Stimulated activated CD4-positive, alpha-beta T cell treated with anti-CD3 and anti-CD28 coated beads, Interleukin-12 subunit alpha, Interleukin-12 subunit beta, amount 100 ng/mL, for 48 hours (primary cell): Measurements from ENCODE around the gene CLCNKB.
"Not testable (repeated sequence)": the region's sequence is repeated elsewhere in the genome, so short reads cannot be mapped to it uniquely, and the experiment has no call there.

Experiments used
- DNase-seq, 3 donors: peaks; one replicate each; pipeline ENCODE4 v3.0.0-alpha.2; 2020; ENCODE audit warnings: low read depth in 2 of 3, low spot score in 1 of 3

Gene CLCNKB

DNA sequence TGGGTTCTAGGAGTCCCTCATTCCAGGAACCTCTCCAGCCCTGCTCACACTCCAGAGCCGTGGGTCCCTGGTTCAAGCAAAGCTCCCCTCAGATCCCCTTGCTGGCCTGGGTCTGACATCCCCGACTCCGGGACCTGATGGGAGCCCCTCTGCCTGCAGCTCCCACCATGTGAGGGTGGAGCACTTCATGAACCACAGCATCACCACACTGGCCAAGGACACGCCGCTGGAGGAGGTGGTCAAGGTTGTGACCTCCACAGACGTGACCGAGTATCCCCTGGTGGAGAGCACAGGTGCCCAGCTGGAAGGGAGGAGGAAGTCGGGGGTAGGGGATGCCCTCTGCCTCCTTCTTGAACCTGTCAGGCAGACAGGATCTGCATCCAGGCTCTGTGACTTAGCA lies 12.0 kb upstream of the CLCNKB start:
- no peak for DNase-seq

DNA sequence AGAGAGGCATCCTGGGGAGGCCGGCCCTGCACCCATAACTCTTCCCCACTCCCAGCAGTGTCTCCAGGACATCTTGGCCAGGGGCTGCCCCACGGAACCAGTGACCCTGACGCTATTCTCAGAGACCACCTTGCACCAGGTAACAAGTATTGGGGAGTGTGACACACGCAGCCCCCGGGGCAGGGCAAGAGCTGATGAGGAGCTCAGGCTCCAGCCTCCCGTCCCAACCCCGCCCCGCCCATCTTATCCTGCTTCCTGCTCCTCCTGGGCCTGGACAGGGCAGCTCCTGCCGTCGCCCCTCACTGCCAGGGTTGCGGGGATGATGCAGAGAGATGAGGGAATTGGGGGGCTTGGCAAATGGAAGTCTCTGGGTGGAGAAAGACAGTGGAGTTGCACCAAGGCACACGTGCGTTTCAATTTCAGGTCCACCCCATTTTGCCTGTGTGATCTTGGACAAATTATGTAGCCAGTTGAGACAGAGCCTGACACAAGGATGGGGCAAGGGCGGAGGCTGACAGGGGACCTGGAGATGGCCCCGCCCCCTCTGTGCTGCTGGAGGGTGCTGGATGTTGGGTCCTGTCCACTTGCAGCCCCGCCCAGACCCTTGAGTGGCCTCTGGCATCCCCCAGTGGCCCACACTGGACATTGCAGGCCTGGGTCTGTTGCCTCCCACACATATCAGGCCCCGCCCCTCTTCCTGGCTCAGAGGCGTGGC lies 11.0 kb upstream of the CLCNKB start:
- DNase-seq: peak; percentile 46 to 62 (median 61)

DNA sequence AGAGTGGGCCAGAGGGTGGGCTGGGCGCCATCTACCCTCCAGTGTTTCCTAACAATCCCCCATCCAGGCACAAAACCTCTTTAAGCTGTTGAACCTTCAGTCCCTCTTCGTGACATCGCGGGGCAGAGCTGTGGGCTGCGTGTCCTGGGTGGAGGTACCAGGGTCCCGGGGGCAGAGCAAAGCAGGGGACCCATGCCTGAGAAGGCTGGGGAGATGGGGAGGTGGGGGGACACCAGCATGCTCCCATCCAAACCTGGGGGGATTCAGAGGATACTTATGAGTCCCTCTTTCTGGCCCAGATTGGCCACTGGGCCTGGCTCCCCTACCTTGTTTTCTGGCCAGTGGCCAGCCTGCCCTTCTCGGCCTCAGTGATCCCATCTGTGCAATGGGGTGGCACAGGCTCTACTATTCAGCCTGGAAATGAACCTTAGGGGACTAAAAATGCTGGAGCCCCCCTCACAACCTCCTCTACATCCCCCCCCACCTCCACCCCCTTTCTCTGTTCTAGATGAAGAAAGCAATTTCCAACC lies 10.4 kb upstream of the CLCNKB start:
- not testable (repeated sequence) for DNase-seq

DNA sequence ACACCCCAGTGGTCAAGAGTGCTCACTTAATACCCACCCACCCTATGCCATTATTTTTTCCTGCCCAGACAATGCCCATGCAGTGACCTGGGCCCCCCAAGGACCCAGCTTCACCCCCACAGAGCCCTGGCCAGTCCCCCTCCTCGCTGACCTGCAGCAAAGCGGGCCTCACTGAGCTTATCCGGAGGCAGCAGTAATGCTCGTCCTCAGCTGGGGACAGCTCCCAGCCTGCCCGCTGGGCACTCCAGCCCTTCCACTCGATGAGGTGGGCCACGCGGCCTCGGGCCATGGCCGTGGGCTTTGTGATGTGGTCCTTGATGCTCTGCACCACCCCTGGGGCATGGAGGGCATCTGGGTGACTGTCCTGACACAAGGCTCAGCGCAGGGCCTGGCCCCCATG lies 7.1 kb upstream of the CLCNKB start:
- DNase-seq: not testable (repeated sequence)

GRCh38 chr1:16038620-16038912 lies 5.0 kb upstream of the CLCNKB start:
- no peak for DNase-seq

DNA sequence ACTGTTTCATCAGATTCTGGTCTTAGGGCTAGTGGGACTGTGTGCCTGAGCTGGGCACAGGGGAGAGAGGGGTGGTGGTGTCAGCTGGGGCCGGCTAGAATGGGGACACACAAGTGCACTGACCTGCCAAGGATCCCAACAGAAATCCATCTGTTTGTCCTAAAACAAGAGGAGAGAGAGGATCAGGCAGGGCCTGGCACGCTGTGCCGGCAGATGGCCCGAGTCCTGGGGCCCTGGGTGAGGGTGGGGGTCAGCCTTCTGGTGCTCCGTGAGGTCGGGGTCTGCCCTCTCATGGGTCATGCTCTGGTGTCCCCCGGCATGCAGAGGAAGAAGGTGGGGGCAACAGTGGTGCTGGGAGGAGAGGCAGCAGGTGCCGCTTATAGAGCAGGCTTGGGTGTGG lies 3.7 kb upstream of the CLCNKB start:
- DNase-seq: not testable (repeated sequence)

DNA sequence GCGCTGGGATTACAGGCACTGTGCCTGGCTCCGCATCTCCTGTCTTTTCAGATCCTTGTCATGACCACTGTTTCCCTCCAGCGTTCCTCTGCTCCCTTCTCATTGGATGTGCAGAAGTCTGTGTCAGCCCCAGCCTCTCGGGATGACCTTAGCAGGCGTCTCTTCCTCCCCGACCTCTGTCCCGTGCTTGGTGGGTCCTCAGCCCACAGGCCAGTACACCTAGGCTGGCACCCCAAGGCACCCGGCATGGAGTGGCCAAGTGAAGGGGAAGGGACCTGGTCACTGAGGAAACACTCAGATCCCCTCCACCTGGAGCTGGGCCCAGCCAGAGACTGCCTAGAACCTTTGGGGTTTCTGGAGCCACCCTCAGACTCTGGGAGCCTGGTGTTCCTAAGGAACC lies 2.4 kb upstream of the CLCNKB start:
- DNase-seq: no peak

DNA sequence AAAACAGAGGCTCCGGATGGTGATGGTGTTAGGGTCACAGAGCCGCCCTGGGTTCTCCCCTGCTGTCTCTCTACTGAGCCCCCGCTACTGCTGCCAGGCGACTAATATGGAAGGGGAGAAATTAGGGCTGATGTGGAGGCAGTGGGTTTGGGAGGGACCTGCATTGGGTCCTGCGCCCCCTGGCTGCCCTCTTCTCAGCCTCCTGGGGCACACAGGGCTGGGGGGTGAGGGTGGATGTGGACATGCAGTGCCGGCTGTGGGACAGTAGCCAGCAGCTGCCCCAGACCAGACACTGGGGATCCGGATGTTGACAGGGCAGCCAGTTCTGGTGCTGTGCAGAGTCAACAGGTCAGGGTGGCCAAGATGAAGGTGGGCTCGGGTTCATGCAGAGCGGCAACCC lies 1.5 kb upstream of the CLCNKB start:
- no peak for DNase-seq

- DNase-seq: not testable (repeated sequence)
Observed at GRCh38 chr1:16042654-16043053, 928 bp upstream of the CLCNKB start.

GRCh38 chr1:16043950-16044349 lies 368 bp downstream of the CLCNKB start:
- no peak for DNase-seq

DNA sequence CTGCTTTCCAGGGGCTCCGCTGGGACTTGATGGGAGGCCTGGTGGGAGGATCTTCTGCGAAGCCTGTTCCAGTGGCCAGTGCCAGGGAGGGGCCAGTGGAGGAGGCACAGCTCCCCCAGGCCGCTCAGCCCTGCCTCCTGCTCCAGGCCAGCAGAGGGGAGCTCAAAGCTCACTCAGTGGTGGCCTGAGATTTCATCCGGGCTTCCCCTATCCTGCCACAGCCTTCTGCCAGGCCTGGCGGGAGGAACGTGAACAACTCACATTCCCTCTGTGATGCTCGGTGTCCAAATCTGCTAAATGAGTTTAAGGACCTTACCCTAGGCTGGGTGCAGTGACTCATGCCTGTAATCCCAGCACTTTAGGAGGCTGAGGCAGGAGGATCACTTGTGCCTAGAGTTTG lies 3.3 kb downstream of the CLCNKB start:
- no peak for DNase-seq

DNA sequence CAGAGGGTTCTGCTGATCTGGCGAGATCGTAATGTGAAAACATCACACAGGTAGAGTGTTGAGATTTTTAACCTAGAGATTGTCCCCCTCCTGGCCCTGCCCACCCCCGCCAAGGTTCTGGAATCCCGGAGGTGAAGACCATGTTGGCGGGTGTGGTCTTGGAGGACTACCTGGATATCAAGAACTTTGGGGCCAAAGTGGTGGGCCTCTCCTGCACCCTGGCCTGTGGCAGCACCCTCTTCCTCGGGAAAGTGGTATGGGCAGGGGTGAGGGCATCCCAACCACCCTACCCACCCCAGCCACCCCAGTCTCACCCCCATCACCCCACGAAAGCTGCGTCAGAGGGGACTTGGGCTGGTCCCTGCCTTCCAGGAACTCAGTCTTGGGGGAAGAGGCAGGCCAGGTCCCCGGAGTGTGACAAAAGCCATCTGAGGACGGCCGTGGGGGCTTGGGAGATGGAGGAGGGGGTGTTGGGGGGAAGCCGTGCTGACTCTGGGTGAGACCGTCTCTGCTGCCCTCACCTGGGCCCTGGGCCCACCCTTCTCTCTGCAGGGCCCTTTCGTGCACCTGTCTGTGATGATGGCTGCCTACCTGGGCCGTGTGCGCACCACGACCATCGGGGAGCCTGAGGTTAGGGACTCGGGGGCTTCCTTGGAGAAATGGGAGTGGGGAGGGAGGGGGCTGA lies 4.4 kb downstream of the CLCNKB start:
- DNase-seq: no peak

DNA sequence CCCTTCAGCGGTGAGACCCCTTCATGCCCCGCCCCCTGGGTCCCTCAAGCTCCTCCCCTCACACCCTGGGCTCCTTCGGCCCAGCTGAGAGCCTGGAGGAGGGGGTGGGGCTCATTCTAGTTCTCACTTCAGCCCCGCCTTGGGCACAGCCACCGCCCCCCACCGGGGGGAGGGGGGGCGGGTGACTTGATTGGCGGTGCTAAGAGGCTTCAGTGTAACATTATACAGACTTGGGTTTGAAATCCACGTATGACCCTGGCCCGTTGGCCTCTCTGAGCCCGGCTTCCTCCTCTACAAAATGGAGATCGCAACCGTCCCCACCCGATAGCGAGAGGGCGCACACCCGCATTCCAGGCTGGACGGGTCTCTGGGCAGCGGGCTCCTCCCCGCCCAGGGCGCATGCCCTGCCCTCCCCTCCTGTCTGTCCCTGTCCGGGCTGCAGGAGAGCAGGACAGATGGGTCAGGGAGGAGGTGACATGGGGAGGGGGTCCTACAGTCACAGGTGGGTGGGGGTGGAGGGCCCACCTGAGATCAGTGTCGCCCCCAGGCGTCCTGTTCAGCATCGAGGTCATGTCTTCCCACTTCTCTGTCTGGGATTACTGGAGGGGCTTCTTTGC lies 5.1 kb downstream of the CLCNKB start:
- DNase-seq: peak in 1 of 3 donors; percentile 13

DNA sequence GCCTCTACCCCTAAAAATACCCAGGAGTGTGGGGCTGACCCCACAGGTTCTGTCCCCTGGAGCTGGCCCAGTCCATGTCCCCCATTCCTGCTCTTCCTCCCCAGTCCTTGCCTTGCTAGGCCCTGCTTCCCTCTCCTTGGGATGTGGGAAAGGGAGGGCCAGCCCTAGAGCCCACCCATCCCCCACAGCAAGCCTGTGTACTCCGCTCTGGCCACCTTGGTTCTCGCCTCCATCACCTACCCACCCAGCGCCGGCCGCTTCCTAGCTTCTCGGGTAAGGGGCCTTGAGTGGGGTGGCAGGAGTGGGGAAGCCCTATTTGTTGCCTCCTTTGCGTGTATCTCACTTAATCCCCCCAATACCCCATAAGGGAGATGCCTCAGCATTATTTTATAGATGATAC lies 6.7 kb downstream of the CLCNKB start:
- DNase-seq: no peak

DNA sequence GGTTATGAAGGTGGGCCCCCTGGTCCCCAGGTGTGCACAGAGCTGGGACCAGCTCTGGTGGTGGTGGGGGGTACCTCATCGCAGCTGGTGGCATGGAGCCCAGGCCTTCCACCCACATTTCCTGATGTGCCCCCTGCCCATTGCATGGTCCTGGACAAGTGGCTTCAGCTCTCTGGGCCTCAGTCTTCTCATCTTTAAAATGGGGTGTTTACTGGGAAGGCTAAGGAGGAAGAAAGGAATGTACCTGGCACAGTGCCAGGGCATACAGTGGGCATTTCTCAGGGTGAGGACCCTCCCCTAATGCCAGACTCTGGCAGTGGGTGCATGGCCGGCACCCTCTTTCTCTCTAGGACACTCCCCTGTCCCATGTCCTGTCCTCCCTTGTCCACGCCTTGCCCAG lies 7.5 kb downstream of the CLCNKB start:
- no peak for DNase-seq

DNA sequence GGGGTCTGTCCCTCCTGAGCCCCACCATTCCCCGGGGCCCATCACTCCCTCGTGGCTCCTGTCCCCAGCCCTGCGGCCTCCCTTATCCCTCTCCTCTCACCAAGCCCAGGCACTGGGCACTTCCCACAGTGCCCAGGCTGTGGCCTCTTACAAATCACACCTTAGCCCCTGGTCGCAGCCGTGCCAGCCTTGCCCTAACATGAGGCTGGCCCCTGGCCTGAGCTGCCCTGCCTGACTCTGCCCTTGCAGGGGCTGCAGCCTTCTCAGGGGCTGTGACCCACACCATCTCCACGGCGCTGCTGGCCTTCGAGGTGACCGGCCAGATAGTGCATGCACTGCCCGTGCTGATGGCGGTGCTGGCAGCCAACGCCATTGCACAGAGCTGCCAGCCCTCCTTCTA lies 8.4 kb downstream of the CLCNKB start:
- not testable (repeated sequence) for DNase-seq

GRCh38 chr1:16053781-16054502 lies 10.4 kb downstream of the CLCNKB start:
- DNase-seq: no peak

DNA sequence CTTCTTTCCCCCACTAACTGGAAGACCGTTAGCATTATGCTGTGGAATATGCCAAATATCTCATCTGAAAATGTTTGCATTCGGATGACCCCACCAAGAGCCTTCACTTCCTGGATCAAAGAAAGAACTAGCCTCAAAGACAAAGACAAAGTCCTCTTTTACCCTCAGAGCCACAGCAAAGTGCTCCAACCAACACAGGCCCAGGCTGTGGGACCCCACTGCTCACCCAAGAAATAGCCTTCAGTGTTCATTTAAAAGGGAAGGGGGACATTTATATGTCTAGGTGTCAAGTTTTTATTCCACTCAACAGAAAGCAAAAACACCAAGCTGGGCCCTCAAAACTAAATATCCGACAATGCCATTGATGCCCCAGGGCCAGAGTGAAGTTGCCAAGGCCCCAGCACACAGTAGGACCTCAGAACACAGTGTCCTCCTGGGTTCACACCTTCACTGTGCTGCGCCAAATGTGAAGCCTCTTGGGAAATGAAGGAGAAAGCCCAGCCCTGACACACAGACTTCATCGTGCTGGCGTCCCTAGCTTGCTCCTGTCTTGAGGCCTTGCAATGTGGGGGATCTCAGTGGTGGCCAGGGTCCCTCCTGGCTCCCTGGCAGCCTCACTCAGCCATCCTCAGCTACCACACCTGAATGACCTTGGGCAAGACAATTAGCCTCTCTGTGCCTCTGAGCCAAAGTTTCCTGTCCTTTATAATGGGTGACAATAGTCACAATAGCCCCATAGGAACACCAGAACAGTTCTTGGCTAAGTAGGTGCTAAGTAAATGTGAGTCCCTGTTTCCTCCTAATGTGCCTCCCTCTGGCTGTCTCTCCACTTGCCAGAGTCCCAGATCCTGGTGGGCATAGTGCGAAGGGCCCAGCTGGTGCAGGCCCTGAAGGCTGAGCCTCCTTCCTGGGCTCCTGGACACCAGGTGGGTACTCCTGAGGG lies 11.3 kb downstream of the CLCNKB start:
- no peak for DNase-seq

DNA sequence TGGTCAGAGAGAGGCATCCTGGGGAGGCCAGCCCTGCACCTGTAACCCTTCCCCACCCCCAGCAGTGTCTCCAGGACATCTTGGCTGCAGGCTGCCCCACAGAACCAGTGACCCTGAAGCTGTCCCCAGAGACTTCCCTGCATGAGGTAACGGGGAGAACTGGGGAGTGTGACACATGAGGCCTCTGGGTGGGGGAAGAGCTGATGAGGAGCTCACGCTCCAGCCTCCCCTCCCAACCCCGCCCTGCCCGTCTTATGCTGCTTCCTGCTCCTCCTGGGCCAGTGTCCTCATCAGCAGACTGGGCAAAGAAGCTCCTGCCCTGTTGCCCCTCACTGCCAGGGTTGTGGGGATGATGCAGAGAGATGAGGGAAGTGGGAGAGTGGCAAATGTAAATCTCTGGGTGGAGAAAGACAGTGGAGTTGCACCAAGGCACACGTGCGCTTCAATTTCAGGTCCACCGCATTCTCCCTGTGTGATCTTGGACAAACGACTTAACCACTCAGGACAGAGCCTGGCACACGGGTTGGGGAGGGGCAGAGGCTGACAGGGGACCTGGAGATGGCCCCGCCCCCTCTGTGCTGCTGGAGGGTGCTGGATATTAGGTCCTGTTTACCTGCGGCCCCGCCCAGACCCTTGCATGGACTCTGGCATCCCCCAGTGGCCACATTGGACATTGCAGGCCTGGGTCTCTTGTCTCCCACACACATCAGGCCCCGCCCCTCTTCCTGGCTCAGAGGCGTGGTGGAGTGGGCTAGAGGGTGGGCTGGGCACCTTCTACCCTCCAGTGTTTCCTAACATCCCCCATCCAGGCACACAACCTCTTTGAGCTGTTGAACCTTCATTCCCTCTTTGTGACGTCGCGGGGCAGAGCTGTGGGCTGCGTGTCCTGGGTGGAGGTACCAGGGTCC lies 12.3 kb downstream of the CLCNKB start:
- peak; percentile 52 to 91 (median 80) for DNase-seq

DNA sequence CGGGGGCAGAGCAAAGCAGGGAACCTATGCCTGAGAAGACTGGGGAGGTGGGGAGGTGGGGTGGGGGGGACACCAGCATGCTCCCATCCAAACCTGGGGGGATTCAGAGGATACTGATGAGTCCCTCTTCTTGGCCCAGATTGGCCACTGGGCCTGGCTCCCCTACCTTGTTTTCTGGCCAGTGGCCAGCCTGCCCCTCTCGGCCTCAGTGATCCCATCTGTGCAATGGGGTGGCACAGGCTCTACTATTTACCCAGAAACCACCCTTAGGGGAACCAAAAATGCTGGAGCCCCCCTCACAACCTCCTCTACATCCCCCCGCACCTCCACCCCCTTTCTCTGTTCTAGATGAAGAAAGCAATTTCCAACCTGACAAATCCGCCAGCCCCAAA lies 12.9 kb downstream of the CLCNKB start:
- not testable (repeated sequence) for DNase-seq
